Measurements from ENCODE around the gene DBNL. TPM values are rescaled to one million over a fixed set of nuclear protein-coding genes. Genes with fewer than 3 reads are reported as not detected.

DBNL gene
- total RNA-seq, 3 donors from 2014 or later (not counting 1 experiment from before 2014, with no cell fraction given), result 123 to 129 (median 129) TPM

DNA sequence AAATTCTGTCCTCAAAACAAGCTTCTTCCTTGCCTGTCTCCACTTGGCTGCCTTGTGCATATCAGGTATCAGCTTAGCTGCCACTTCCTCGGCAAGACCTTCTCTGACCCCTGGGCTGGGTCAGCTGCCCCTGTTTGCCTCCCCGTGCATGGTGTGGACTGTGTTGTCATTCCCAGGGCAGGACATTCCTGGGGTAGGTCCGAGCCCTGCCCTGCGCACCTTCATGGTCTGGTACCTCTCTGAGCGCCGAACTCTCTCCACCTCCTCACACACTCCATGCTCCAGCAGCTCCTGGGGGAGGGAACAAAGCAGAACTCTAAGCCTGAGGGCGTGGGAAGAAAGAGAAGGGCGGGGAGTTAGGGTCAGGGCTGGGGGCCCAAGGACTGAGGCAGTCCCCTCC, 34.0 kb downstream of the DBNL start:
- Mint-ChIP-seq H3K27me3 (ENCODE audit: low read depth in 2 of 2) (no peaks in the 10 kb centered on the region), H3K9me3 (no peaks in the 10 kb centered on the region), H3K4me3 (no peak overlapping the region), H3K4me1 (peaks cover 40 to 51% of the 10 kb centered on the region in 2 donors), H3K27ac (peak overlapping the region; percentile 90 to 94), H3K36me3 (peaks cover 9% of the 10 kb centered on the region)
- TF ChIP-seq, protein P1, sequence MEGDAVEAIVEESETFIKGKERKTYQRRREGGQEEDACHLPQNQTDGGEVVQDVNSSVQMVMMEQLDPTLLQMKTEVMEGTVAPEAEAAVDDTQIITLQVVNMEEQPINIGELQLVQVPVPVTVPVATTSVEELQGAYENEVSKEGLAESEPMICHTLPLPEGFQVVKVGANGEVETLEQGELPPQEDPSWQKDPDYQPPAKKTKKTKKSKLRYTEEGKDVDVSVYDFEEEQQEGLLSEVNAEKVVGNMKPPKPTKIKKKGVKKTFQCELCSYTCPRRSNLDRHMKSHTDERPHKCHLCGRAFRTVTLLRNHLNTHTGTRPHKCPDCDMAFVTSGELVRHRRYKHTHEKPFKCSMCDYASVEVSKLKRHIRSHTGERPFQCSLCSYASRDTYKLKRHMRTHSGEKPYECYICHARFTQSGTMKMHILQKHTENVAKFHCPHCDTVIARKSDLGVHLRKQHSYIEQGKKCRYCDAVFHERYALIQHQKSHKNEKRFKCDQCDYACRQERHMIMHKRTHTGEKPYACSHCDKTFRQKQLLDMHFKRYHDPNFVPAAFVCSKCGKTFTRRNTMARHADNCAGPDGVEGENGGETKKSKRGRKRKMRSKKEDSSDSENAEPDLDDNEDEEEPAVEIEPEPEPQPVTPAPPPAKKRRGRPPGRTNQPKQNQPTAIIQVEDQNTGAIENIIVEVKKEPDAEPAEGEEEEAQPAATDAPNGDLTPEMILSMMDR (IDR thresholded peaks at IDR 0.05), result no peak
- peaks cover 65% of the 10 kb centered on the region for H3K4me1 ChIP-seq (ENCODE audit: control insufficient read depth, insufficient read depth, low read length)
- 91% methylated on average over 6 of the region's 8 CpGs for WGBS (ENCODE audit: insufficient coverage)
- H3K27me3 ChIP-seq (ENCODE audit: control insufficient read depth, insufficient read depth, low read length), result no peaks in the 10 kb centered on the region
- intact Hi-C loops (cut with micrococcal nuclease), result no loop called here
- H3K4me3 ChIP-seq (ENCODE audit: low read length), result no peak overlapping the region
- DNase-seq (no peak), ATAC-seq (no peak)
- peaks cover 51% of the 10 kb centered on the region for H3K36me3 ChIP-seq (ENCODE audit: control insufficient read depth, insufficient read depth, low read length)
- no peaks in the 10 kb centered on the region for H3K9me3 ChIP-seq (ENCODE audit: control insufficient read depth, insufficient read depth, low read length)
- peak overlapping the region; percentile 13 for H3K27ac ChIP-seq (ENCODE audit: low read length)

DNA sequence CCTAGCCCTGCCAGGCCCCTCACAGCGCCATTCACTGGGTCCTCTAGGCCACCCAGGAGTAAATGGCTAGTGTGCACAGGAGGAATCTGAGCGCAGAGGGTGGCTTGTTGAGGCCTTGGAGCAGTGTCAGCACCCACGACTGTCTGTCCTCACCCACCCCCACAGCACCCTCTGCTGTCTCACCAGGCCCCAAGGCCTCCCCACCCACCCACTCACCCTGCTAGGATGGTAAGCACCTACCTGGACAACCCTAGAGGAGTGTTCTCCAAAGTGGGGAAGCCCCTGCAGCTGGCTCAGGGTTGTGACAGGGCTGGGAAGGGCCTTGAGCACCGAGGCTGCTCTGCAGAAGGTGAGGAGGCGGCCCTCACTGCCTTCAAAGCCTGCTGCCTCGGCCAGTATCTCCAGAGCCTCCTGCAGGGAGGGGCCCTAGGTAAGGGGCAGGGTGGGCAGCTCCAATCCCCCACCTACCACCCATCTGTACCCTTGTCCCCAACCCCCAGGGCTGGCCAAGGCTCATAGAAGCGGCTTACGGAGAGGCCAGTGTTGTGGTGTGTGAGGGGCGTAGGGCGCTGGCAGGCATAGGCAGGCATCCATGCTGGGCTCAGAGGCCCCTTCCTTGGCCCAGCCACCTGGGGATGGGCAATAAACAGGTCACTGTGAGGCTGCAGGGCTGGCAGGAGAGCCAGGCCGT, 35.0 kb downstream of the DBNL start:
- peak overlapping the region in 1 of 2 donors; percentile 93 for H3K27ac Mint-ChIP-seq

DNA sequence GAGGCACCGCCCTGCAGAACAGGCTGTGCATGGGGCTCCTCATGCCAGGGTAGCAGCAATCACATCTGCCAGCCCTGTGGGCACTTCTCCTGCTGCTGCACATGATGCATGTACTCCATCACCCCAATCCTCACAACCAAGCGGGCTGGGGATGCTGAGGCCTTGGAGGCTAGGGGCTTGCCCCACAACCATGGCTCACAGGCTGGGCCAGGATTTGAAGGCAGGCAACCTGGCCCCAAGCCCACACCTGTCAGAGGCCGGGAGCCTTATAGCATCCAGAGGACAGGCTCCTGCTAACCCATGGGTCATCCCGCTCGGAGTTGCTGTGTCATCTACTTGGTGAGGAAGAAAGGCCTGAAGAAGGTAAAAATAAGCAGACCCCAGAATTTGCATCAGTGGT, 35.6 kb downstream of the DBNL start:
- ATAC-seq (no peak), DNase-seq (no peak)
- Histone ChIP-seq H3K36me3 (ENCODE audit: control insufficient read depth, insufficient read depth, low read length) (peaks cover 47% of the 10 kb centered on the region), H3K4me3 (ENCODE audit: low read length) (no peak overlapping the region), H3K27ac (ENCODE audit: low read length) (no peak overlapping the region), H3K9me3 (ENCODE audit: control insufficient read depth, insufficient read depth, low read length) (no peaks in the 10 kb centered on the region), H3K27me3 (ENCODE audit: control insufficient read depth, insufficient read depth, low read length) (no peaks in the 10 kb centered on the region), H3K4me1 (ENCODE audit: control insufficient read depth, insufficient read depth, low read length) (peaks cover 49% of the 10 kb centered on the region)
- intact Hi-C loops (cut with micrococcal nuclease), result loop anchor here (5.0 kb wide), 3 partner anchors 33 to 1032 kb away; partner anchors contain the start of genes TBRG4 and YKT6
- Mint-ChIP-seq H3K9me3 (no peaks in the 10 kb centered on the region), H3K4me3 (no peak overlapping the region), H3K4me1 (peaks cover 36 to 40% of the 10 kb centered on the region in 2 donors), H3K27me3 (ENCODE audit: low read depth in 2 of 2) (no peaks in the 10 kb centered on the region), H3K27ac (peak overlapping the region; percentile 93), H3K36me3 (peaks cover 9% of the 10 kb centered on the region)
- 98% methylated on average over 5 of the region's 5 CpGs for WGBS (ENCODE audit: insufficient coverage)
- TF ChIP-seq, protein P1 (IDR thresholded peaks at IDR 0.05), result no peak

More for the DNA sequence above, 35.0 kb downstream of the DBNL start:
- H3K27me3 Mint-ChIP-seq (ENCODE audit: low read depth in 2 of 2), result no peaks in the 10 kb centered on the region
- H3K4me1 ChIP-seq (ENCODE audit: control insufficient read depth, insufficient read depth, low read length), result peaks cover 56% of the 10 kb centered on the region
- no peak overlapping the region for H3K27ac ChIP-seq (ENCODE audit: low read length)
- DNase-seq, result no peak
- intact Hi-C loops (cut with micrococcal nuclease), result loop anchor here (5.0 kb wide), 3 partner anchors 32 to 1033 kb away; partner anchors contain the start of genes TBRG4 and YKT6
- no peaks in the 10 kb centered on the region for H3K9me3 Mint-ChIP-seq
- ATAC-seq, result no peak
- H3K4me3 Mint-ChIP-seq, result no peak overlapping the region
- H3K4me1 Mint-ChIP-seq, result peaks cover 40 to 46% of the 10 kb centered on the region in 2 donors
- H3K4me3 ChIP-seq (ENCODE audit: low read length), result no peak overlapping the region
- 88% methylated on average over 11 of the region's 11 CpGs for WGBS (ENCODE audit: insufficient coverage)
- H3K9me3 ChIP-seq (ENCODE audit: control insufficient read depth, insufficient read depth, low read length), result no peaks in the 10 kb centered on the region
- H3K36me3 Mint-ChIP-seq, result peaks cover 9% of the 10 kb centered on the region
- peaks cover 48% of the 10 kb centered on the region for H3K36me3 ChIP-seq (ENCODE audit: control insufficient read depth, insufficient read depth, low read length)
- H3K27me3 ChIP-seq (ENCODE audit: control insufficient read depth, insufficient read depth, low read length), result no peaks in the 10 kb centered on the region
- TF ChIP-seq, protein P1 (IDR thresholded peaks at IDR 0.05), result no peak

All from natural killer cell (primary cell).